ENCODE data around the gene RAB3GAP2. TPM values are rescaled to one million over a fixed set of nuclear protein-coding genes. Genes with fewer than 3 reads are reported as not detected.

Gene RAB3GAP2
- total and polyA plus RNA-seq, 2 donors from 2014 or later, result 7.6 to 38.1 TPM

DNA sequence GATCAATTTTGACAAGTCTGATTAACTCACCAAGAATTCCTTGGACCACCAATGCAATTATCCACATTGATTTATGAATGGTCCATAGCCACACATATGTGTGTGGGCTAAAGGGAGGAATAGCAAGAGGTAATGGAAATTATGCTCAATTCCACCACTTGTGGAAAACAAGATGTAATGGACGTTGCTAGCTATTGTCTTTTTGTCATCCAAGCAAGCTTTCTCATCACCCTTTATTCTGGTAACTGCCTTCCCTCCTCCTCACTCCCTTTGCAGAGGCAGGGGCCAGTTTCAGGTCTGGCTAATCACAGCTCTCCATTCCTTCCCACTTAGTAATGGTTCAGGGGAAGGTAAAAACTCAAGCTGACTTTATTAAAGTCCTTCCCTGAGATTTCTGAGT, 24.7 kb upstream of the RAB3GAP2 start:
- Histone ChIP-seq H3K4me3 (ENCODE audit: low read length in 3 of 3) (no peak overlapping the region), H3K36me3 (ENCODE audit: control insufficient read depth in 2 of 3, insufficient read depth in 3 of 3, low read length in 3 of 3) (no peaks in the 10 kb centered on the region), H3K9me3 (ENCODE audit: control insufficient read depth in 2 of 3, insufficient read depth in 1 of 3, low read length in 3 of 3) (no peaks in the 10 kb centered on the region), H3K9ac (ENCODE audit: low read length in 3 of 3) (no peak overlapping the region), H3K4me1 (ENCODE audit: control insufficient read depth in 2 of 3, insufficient read depth in 2 of 3, low read depth in 1 of 3, low read length in 3 of 3) (peaks cover 0 to 3% (median 0%) of the 10 kb centered on the region in 3 donors), H3K27ac (ENCODE audit: low read depth in 2 of 2, low read length in 2 of 2) (no peak overlapping the region), H3K27me3 (ENCODE audit: control insufficient read depth, insufficient read depth, low read length) (no peaks in the 10 kb centered on the region)
- intact Hi-C loops (cut with DNase I), result no loop called here
- TF ChIP-seq CTCF (IDR thresholded peaks at IDR 0.05; ENCODE audit: borderline replicate concordance, extremely low read depth, insufficient read depth), result no peak
- FAIRE-seq (no peak), DNase-seq (no peak)

DNA sequence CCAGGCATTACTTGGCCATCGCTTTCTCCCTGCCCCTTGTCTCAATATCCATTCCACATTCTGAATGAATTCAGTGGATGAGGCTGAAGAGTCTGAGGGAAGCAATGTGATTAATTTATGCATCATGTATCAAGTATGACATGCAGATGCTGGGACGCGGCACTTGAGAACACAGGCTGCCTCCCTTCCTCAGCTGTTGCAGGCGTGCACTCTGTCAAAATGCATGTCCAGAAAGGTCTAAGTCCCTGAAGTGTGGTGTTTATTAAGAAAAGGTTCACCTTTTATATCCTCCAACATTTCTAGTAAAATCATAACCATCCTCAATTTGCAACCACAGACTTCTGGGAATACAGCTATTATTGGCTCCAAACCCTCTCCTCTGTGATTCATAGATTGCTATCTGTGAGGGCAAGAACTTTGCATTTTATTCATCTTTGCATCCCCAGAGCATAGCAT, 22.6 kb upstream of the RAB3GAP2 start:
- Histone ChIP-seq H3K9me3 (ENCODE audit: control insufficient read depth in 2 of 3, insufficient read depth in 1 of 3, low read length in 3 of 3) (no peaks in the 10 kb centered on the region), H3K27ac (ENCODE audit: low read depth in 2 of 2, low read length in 2 of 2) (no peak overlapping the region), H3K9ac (ENCODE audit: low read length in 3 of 3) (no peak overlapping the region), H3K27me3 (ENCODE audit: control insufficient read depth, insufficient read depth, low read length) (no peaks in the 10 kb centered on the region), H3K36me3 (ENCODE audit: control insufficient read depth in 2 of 3, insufficient read depth in 3 of 3, low read length in 3 of 3) (no peaks in the 10 kb centered on the region), H3K4me3 (ENCODE audit: low read length in 3 of 3) (no peak overlapping the region), H3K4me1 (ENCODE audit: control insufficient read depth in 2 of 3, insufficient read depth in 2 of 3, low read depth in 1 of 3, low read length in 3 of 3) (no peaks in the 10 kb centered on the region)
- no peak for FAIRE-seq
- no peak for DNase-seq
- intact Hi-C loops (cut with DNase I), result no loop called here
- no peak for TF ChIP-seq CTCF (IDR thresholded peaks at IDR 0.05; ENCODE audit: borderline replicate concordance, extremely low read depth, insufficient read depth)

DNA sequence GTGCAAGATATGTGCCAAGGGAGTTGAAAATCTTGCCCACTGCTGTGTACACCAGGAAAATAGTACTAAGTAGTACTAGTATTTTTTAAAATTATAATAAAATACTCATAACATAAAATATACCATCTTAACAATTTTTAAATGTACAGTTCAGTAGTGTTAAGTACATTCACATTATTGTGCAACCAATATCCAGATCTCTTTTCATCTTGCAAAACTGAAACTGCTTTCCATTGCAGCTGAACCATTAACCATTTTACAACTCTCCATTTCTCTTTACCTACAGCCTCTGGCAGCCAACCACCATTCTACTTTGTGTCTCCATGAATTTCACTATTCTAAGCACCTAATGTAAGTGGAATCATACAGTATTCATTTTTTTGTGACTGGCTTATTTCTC, 19.3 kb upstream of the RAB3GAP2 start:
- no peaks in the 10 kb centered on the region for H3K27me3 ChIP-seq (ENCODE audit: control insufficient read depth, insufficient read depth, low read length)
- no peak for FAIRE-seq

More for the DNA sequence above, 19.3 kb upstream of the RAB3GAP2 start:
- Histone ChIP-seq H3K4me3 (ENCODE audit: low read length in 3 of 3) (no peak overlapping the region), H3K36me3 (ENCODE audit: control insufficient read depth in 2 of 3, insufficient read depth in 3 of 3, low read length in 3 of 3) (no peaks in the 10 kb centered on the region), H3K27ac (ENCODE audit: low read depth in 2 of 2, low read length in 2 of 2) (no peak overlapping the region), H3K4me1 (ENCODE audit: control insufficient read depth in 2 of 3, insufficient read depth in 2 of 3, low read depth in 1 of 3, low read length in 3 of 3) (no peaks in the 10 kb centered on the region), H3K9me3 (ENCODE audit: control insufficient read depth in 2 of 3, insufficient read depth in 1 of 3, low read length in 3 of 3) (no peaks in the 10 kb centered on the region), H3K9ac (ENCODE audit: low read length in 3 of 3) (no peak overlapping the region)
- intact Hi-C loops (cut with DNase I), result no loop called here
- no peak for TF ChIP-seq CTCF (IDR thresholded peaks at IDR 0.05; ENCODE audit: borderline replicate concordance, extremely low read depth, insufficient read depth)
- DNase-seq, result no peak

Data from kidney (tissue), 14 donors.